CD14-positive monocyte (primary cell): Measurements from ENCODE around the gene RPL18A. TPM values are rescaled to one million over a fixed set of nuclear protein-coding genes. Genes with fewer than 3 reads are reported as not detected.

ENCODE experiments used
- DNase-seq, 3 donors: peaks; one replicate each; pipeline ENCODE4 v3.0.0-alpha.2; 2011 to 2022
- H2AFZ ChIP-seq: 2 replicates; pipeline ENCODE4 v1.6.0; 2012; ENCODE audit warnings: mild to moderate bottlenecking, low read depth, low read length, inconsistent platforms; ENCODE audit not compliant: insufficient read depth, poor library complexity, severe bottlenecking
- H3K27ac ChIP-seq, 2 donors: 1 replicate in 1 of 2; 2 replicates in 1 of 2; pipeline ENCODE4 v1.5.1; 2012 to 2013; ENCODE audit warnings: low read length in 2 of 2, control low read depth in 1 of 2, inconsistent platforms in 1 of 2, low read depth in 1 of 2, mild to moderate bottlenecking in 1 of 2
- H3K27me3 ChIP-seq, 2 donors: one replicate each; pipeline versions ENCODE4 v1.6.0 to v1.6.1; 2011 to 2013; ENCODE audit warnings: low read length in 2 of 2; ENCODE audit not compliant: control insufficient read depth in 2 of 2, insufficient read depth in 2 of 2
- H3K36me3 ChIP-seq, 2 donors: replicated peaks in 1 of 2; 1 replicate in 1 of 2; 2 replicates in 1 of 2; pipeline versions ENCODE4 v1.5.1 to v1.6.1; 2012 to 2013; ENCODE audit warnings: low read length in 2 of 2, control low read depth in 1 of 2, inconsistent platforms in 1 of 2, mild to moderate bottlenecking in 1 of 2; ENCODE audit not compliant: insufficient read depth in 2 of 2, control insufficient read depth in 1 of 2
- H3K4me1 ChIP-seq, 2 donors: 1 replicate in 1 of 2; 2 replicates in 1 of 2; pipeline versions ENCODE4 v1.5.1 to v1.6.1; 2012 to 2013; ENCODE audit warnings: low read length in 2 of 2, control low read depth in 1 of 2, inconsistent platforms in 1 of 2, mild to moderate bottlenecking in 1 of 2, moderate library complexity in 1 of 2; ENCODE audit not compliant: insufficient read depth in 2 of 2, control insufficient read depth in 1 of 2
- H3K4me2 ChIP-seq: replicated peaks from 2 replicates; pipeline ENCODE3; 2012; ENCODE audit warnings: low read length, moderate library complexity, mild to moderate bottlenecking; ENCODE audit not compliant: poor library complexity, severe bottlenecking; ENCODE audit errors: extremely low read depth
- H3K4me3 ChIP-seq, 3 experiments: fragments of 200-600 bp in 1 of 3; sonication (generic) in 1 of 3; replicated peaks in 1 of 3; 1 replicate in 2 of 3; 2 replicates in 1 of 3; pipeline ENCODE4 v1.5.1; 2011 to 2013; ENCODE audit warnings: low read length in 3 of 3, mild to moderate bottlenecking in 3 of 3, control low read depth in 2 of 3, low read depth in 2 of 3, inconsistent platforms in 1 of 3, moderate library complexity in 1 of 3
- H3K79me2 ChIP-seq: 2 replicates; pipeline ENCODE4 v1.6.0; 2012; ENCODE audit warnings: mild to moderate bottlenecking, control low read depth, inconsistent platforms, low read length, moderate library complexity; ENCODE audit not compliant: insufficient read depth
- H3K9ac ChIP-seq: 2 replicates; pipeline ENCODE4 v1.6.0; 2017; ENCODE audit warnings: low read length, mild to moderate bottlenecking; ENCODE audit not compliant: insufficient read depth, poor library complexity, severe bottlenecking
- H3K9me3 ChIP-seq, 2 donors: replicated peaks in 1 of 2; 1 replicate in 1 of 2; 2 replicates in 1 of 2; pipeline versions ENCODE4 v1.5.1 to v1.6.1; 2012 to 2013; ENCODE audit warnings: low read length in 2 of 2, control low read depth in 1 of 2; ENCODE audit not compliant: control insufficient read depth in 1 of 2, insufficient read depth in 1 of 2
- H4K20me1 ChIP-seq: 2 replicates; pipeline ENCODE4 v1.6.0; 2012; ENCODE audit warnings: mild to moderate bottlenecking, low read length, control low read depth, moderate library complexity; ENCODE audit not compliant: insufficient read depth
- H3K27ac Mint-ChIP-seq, 7 donors: one replicate each; pipeline ENCODE4 v1.8.0; 2020; ENCODE audit warnings: mild to moderate bottlenecking in 7 of 7, mixed read lengths in 7 of 7, moderate library complexity in 6 of 7, inconsistent platforms in 2 of 7
- H3K27me3 Mint-ChIP-seq, 3 donors: one replicate each; pipeline ENCODE4 v1.8.0; 2021 to 2022; ENCODE audit warnings: low read depth in 3 of 3, mild to moderate bottlenecking in 3 of 3, mixed read lengths in 3 of 3, moderate library complexity in 3 of 3, inconsistent platforms in 1 of 3
- H3K36me3 Mint-ChIP-seq, 2 donors: one replicate each; pipeline ENCODE4 v1.8.0; 2020; ENCODE audit warnings: mixed read lengths in 2 of 2, inconsistent platforms in 1 of 2, mild to moderate bottlenecking in 1 of 2
- H3K4me1 Mint-ChIP-seq: one replicate; pipeline ENCODE4 v1.8.0; 2020; ENCODE audit warnings: mild to moderate bottlenecking, mixed read lengths
- H3K4me3 Mint-ChIP-seq, 2 donors: one replicate each; pipeline ENCODE4 v1.8.0; 2020; ENCODE audit warnings: mild to moderate bottlenecking in 2 of 2, mixed read lengths in 2 of 2, moderate library complexity in 1 of 2
- H3K9me3 Mint-ChIP-seq, 7 donors: one replicate each; pipeline ENCODE4 v1.8.0; 2020 to 2022; ENCODE audit warnings: mixed read lengths in 7 of 7, mild to moderate bottlenecking in 6 of 7, moderate library complexity in 6 of 7, inconsistent platforms in 2 of 7
- WGBS: methylation state at CpG from one replicate; pipeline ENCODE4 v1.1.5; 2013; ENCODE audit warnings: missing lambda C conversion rate; ENCODE audit not compliant: insufficient coverage; 5-methylcytosine and 5-hydroxymethylcytosine counted together
- intact Hi-C, 2 donors: fragments of 100-400 bp; cut with micrococcal nuclease; formaldehyde crosslinking; loops; one replicate each; pipeline versions ENCODE4 v1.15.0 to v1.15.1; 2023
- polyA plus RNA-seq, 3 donors: library from polyadenylated mRNA; depleted of rRNA in 1 of 3; unstranded in 2 of 3; stranded (reverse) in 1 of 3; fragments of 300-500 nt in 2 of 3; fragments of >200 nt in 1 of 3; fragmentation: Illumina TruSeq in 2 of 3; gene quantifications; 1 replicate in 2 of 3; 2 replicates in 1 of 3; pipeline ENCODE4 v1.2.3, GENCODE V29; 2012 to 2021
- TF ChIP-seq, protein P1 (sequence below): fragments of 200-600 bp; IDR thresholded peaks from one replicate; pipeline ENCODE4 v1.8.0; 2022; ENCODE audit warnings: antibody characterized with exemption, mild to moderate bottlenecking

RPL18A gene
- polyA plus RNA-seq, 3 donors, result 1,189 to 1,285 (median 1,268) TPM

DNA sequence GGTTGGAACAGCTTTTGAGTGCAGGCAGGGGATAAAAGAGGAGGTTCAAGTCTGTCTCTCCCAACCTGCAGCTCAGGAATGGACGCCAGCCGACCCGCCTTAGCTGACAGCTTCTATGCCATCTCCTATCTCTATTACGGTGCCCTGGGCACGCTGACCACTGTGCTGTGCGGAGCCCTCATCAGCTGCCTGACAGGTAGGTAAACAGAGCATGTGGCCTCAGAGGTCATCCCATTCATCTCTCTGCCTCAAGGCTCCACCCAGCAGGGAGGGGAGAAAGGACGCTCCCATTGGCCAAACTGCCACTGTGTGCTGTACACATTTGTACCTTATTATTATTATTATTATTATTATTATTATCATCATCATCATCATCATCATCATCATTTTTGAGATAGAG, 28.6 kb downstream of the RPL18A start:
- Histone ChIP-seq H2AFZ (no peak overlapping the region), H3K9ac (no peak overlapping the region), H3K36me3 (no peaks in the 10 kb centered on the region), H3K4me1 (no peaks in the 10 kb centered on the region), H3K9me3 (no peaks in the 10 kb centered on the region), H3K27me3 (no peaks in the 10 kb centered on the region), H4K20me1 (no peaks in the 10 kb centered on the region), H3K4me2 (no peak overlapping the region), H3K79me2 (no peaks in the 10 kb centered on the region), H3K4me3 (no peak overlapping the region), H3K27ac (no peak overlapping the region)
- WGBS, result 100% methylated on average over 1 of the region's 7 CpGs
- intact Hi-C loops, result no loop called here
- no peaks in the 10 kb centered on the region for H3K9me3 Mint-ChIP-seq
- peaks cover 0 to 5% (median 0%) of the 10 kb centered on the region in 3 donors for H3K27me3 Mint-ChIP-seq
- TF ChIP-seq, protein P1, sequence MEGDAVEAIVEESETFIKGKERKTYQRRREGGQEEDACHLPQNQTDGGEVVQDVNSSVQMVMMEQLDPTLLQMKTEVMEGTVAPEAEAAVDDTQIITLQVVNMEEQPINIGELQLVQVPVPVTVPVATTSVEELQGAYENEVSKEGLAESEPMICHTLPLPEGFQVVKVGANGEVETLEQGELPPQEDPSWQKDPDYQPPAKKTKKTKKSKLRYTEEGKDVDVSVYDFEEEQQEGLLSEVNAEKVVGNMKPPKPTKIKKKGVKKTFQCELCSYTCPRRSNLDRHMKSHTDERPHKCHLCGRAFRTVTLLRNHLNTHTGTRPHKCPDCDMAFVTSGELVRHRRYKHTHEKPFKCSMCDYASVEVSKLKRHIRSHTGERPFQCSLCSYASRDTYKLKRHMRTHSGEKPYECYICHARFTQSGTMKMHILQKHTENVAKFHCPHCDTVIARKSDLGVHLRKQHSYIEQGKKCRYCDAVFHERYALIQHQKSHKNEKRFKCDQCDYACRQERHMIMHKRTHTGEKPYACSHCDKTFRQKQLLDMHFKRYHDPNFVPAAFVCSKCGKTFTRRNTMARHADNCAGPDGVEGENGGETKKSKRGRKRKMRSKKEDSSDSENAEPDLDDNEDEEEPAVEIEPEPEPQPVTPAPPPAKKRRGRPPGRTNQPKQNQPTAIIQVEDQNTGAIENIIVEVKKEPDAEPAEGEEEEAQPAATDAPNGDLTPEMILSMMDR, result no peak
- no peak overlapping the region for H3K4me3 Mint-ChIP-seq
- H3K27ac Mint-ChIP-seq, result no peak overlapping the region
- H3K4me1 Mint-ChIP-seq, result no peaks in the 10 kb centered on the region
- no peaks in the 10 kb centered on the region for H3K36me3 Mint-ChIP-seq
- DNase-seq, result no peak

DNA sequence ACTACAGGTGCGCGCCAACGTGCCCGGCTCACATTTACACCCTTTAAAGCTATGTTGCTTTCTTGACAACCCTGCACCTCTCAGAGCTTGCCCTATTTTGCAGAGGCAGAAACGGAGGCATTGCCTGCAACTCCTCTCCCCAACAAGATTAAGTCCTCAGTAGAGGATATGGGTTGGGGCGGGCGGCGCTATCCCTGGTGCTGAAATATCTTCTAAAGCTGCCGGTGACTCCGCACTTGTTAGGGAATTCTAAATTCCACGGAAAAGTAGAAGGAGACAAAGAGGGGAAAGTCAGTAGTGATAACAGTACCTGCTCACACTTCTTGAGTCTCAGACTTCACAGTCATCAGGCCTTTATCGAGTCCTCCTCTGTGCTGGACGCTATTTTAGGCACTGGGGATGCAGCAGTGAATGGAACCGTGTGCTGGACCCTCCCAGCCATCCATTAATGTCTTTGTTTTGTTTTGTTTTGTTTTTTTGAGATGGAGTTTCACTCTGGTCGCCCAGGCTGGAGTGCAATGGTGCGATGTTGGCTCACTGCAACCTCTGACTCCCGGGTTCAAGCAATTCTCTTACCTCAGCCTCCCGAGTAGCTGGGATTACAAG, 30.0 kb downstream of the RPL18A start:
- intact Hi-C loops, result no loop called here
- Mint-ChIP-seq H3K36me3 (no peaks in the 10 kb centered on the region), H3K27me3 (peaks cover 0 to 5% (median 0%) of the 10 kb centered on the region in 3 donors), H3K4me1 (no peaks in the 10 kb centered on the region), H3K4me3 (no peak overlapping the region), H3K27ac (no peak overlapping the region), H3K9me3 (no peaks in the 10 kb centered on the region)
- WGBS, result no CpG with 5 or more reads among the region's 18 CpGs
- Histone ChIP-seq H2AFZ (no peak overlapping the region), H3K79me2 (no peaks in the 10 kb centered on the region), H3K4me2 (no peak overlapping the region), H3K9ac (no peak overlapping the region), H3K9me3 (no peaks in the 10 kb centered on the region), H3K4me3 (no peak overlapping the region), H3K4me1 (no peaks in the 10 kb centered on the region), H4K20me1 (no peaks in the 10 kb centered on the region), H3K27ac (no peak overlapping the region), H3K36me3 (no peaks in the 10 kb centered on the region), H3K27me3 (no peaks in the 10 kb centered on the region)
- no peak for DNase-seq
- TF ChIP-seq, protein P1, result no peak
